Measurements from ENCODE around the gene SOX14. TPM values are rescaled to one million over a fixed set of nuclear protein-coding genes. Genes with fewer than 3 reads are reported as not detected.

Gene SOX14
- total RNA-seq, 1 experiment from 2014 or later = not detected

DNA sequence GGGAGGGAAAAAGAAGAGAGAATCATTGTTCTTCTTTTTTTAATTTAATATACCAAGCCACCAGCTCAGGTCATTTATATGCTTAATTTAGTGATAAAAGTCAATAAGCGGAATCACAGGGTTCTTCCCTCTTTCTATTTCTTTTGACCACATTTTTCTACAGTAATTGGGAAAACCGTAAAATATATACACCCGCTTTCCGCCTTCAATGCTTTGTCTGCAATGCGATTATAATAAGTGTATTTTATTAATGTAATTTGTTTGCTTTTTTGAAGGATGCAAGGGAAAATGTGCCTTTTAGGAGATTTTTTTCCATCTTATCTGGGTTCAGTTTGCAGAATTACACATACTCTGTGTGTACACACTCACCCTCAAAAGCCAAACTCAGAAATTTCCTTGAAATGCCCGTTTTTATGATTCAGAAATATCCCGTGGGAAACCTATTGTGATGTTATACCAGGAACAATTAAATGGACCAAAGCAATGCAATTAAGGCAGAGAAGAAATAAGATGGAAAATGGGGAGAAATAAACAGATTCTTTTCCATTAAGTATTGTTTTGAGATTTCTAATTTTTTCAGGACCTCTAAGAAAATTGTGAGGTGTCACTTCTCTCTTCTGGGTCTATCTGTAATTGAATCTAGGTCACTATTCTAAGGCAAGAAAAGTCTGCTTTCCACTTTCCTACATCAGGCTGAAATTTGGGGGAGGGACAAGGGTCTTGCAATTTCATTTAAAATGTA is 8.3 kb downstream of the SOX14 start:
- peaks cover 41% of the 10 kb centered on the region for H3K27me3 ChIP-seq (ENCODE audit: insufficient read depth, low read length)
- intact Hi-C loops (cut with micrococcal nuclease) = no loop called here
- H4K20me1 ChIP-seq (ENCODE audit: insufficient read depth) = no peaks in the 10 kb centered on the region
- H3K36me3 ChIP-seq (ENCODE audit: control insufficient read depth in 1 of 2, insufficient read depth in 2 of 2, low read length in 2 of 2) = no peaks in the 10 kb centered on the region; a peak in 1 of 4 replicates
- no peak overlapping the region for H2AFZ ChIP-seq (ENCODE audit: low read depth, low read length, poor library complexity, severe bottlenecking)
- no TSS peak for BruUV-seq (replicated peaks)
- no peaks in the 10 kb centered on the region for H3K79me2 ChIP-seq (ENCODE audit: insufficient read depth, low read length)
- no peak for TF ChIP-seq YY1 (IDR thresholded peaks at IDR 0.05; ENCODE audit: extremely low read depth, insufficient replicate concordance, low read depth, low read length)
- TF ChIP-seq SP1 (IDR thresholded peaks at IDR 0.05; ENCODE audit: low read depth) = no peak
- no peak for TF ChIP-seq POLR2AphosphoS5 (IDR thresholded peaks at IDR 0.05; ENCODE audit: low read depth, low read length)
- TF ChIP-seq TCF7L2 (IDR thresholded peaks at IDR 0.05; ENCODE audit: borderline replicate concordance, extremely low read depth, insufficient read depth, insufficient read length) = no peak
- TF ChIP-seq EGR1 (IDR thresholded peaks at IDR 0.05; ENCODE audit: low read depth) = no peak
- TF ChIP-seq, protein P1, sequence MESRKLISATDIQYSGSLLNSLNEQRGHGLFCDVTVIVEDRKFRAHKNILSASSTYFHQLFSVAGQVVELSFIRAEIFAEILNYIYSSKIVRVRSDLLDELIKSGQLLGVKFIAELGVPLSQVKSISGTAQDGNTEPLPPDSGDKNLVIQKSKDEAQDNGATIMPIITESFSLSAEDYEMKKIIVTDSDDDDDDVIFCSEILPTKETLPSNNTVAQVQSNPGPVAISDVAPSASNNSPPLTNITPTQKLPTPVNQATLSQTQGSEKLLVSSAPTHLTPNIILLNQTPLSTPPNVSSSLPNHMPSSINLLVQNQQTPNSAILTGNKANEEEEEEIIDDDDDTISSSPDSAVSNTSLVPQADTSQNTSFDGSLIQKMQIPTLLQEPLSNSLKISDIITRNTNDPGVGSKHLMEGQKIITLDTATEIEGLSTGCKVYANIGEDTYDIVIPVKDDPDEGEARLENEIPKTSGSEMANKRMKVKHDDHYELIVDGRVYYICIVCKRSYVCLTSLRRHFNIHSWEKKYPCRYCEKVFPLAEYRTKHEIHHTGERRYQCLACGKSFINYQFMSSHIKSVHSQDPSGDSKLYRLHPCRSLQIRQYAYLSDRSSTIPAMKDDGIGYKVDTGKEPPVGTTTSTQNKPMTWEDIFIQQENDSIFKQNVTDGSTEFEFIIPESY (IDR thresholded peaks at IDR 0.05; ENCODE audit: extremely low read depth, insufficient replicate concordance, low read length) = no peak
- TF ChIP-seq EZH2phosphoT487 (IDR thresholded peaks at IDR 0.05; ENCODE audit: borderline replicate concordance) = no peak
- TF ChIP-seq ELF1 (IDR thresholded peaks at IDR 0.05; ENCODE audit: borderline replicate concordance, low read depth) = no peak
- no peak for TF ChIP-seq JUND (IDR thresholded peaks at IDR 0.05)
- no peak for TF ChIP-seq MAX (IDR thresholded peaks at IDR 0.05)
- no peak for TF ChIP-seq REST (IDR thresholded peaks at IDR 0.05; ENCODE audit: low read depth)
- TF ChIP-seq FOSL1 (IDR thresholded peaks at IDR 0.05; ENCODE audit: low read depth) = no peak
- no peak for TF ChIP-seq ZFX (IDR thresholded peaks at IDR 0.05)
- TF ChIP-seq, protein P2, sequence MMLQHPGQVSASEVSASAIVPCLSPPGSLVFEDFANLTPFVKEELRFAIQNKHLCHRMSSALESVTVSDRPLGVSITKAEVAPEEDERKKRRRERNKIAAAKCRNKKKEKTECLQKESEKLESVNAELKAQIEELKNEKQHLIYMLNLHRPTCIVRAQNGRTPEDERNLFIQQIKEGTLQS (IDR thresholded peaks at IDR 0.05) = no peak
- TF ChIP-seq CBX3 (IDR thresholded peaks at IDR 0.05; ENCODE audit: low read depth) = no peak
- no peak for TF ChIP-seq SIN3A (IDR thresholded peaks at IDR 0.05; ENCODE audit: low read depth)
- TF ChIP-seq ZNF274 (IDR thresholded peaks at IDR 0.05; ENCODE audit: low read depth, low read length) = no peak
- no peak for TF ChIP-seq SRF (IDR thresholded peaks at IDR 0.05; ENCODE audit: low read depth)
- no peak for TF ChIP-seq CEBPB (IDR thresholded peaks at IDR 0.05; ENCODE audit: low read depth)
- no peak for TF ChIP-seq EZH2 (IDR thresholded peaks at IDR 0.05)
- no peaks in the 10 kb centered on the region for H3K9me2 ChIP-seq (ENCODE audit: insufficient read depth)
- no peaks in the 10 kb centered on the region for H3K9me3 ChIP-seq (ENCODE audit: control insufficient read depth in 1 of 2, insufficient read depth in 1 of 2, low read depth in 1 of 2, low read length in 2 of 2)
- ChIA-PET POLR2A (no interaction called here), CTCF (no interaction called here), RAD21 (ENCODE audit: low non-redundant PET in 1 of 2, low total read pairs in 2 of 2, uncharacterized antibody in 2 of 2, unreplicated experiment in 2 of 2) (no interaction called here)
- DNase-seq (ENCODE audit: low read depth, low spot score) (no peak), ATAC-seq (no peak)
- no peak overlapping the region for H3K27ac ChIP-seq (ENCODE audit: low read depth, low read length)
- H3K9ac ChIP-seq (ENCODE audit: low read length) = no peak overlapping the region
- H3K4me3 ChIP-seq (replicated peaks in 1 of 2; ENCODE audit: low read depth in 1 of 2, low read length in 2 of 2) = no peak overlapping the region
- H3K4me2 ChIP-seq (ENCODE audit: low read length) = no peak overlapping the region
- H3K4me1 ChIP-seq (ENCODE audit: control insufficient read depth in 1 of 2, insufficient read depth in 2 of 2, low read length in 2 of 2) = no peaks in the 10 kb centered on the region

Measured in HCT116 (cell line).